Measurements from ENCODE around the gene CLN5. TPM values are rescaled to one million over a fixed set of nuclear protein-coding genes. Genes with fewer than 3 reads are reported as not detected.

The CLN5 gene
- polyA plus RNA-seq, 1 donor from 2014 or later = 25.9 TPM

GRCh38 chr13:76943646-76944045, 48.2 kb upstream of the CLN5 start:
- Histone ChIP-seq H3K9me3 (ENCODE audit: low read length) (no peaks in the 10 kb centered on the region), H3K4me3 (ENCODE audit: low read length) (no peak overlapping the region), H3F3A (ENCODE audit: insufficient read depth, low read length, poor library complexity, severe bottlenecking) (no peaks in the 10 kb centered on the region), H2AFZ (ENCODE audit: low read depth, low read length) (no peak overlapping the region), H3K36me3 (ENCODE audit: insufficient read depth, low read length) (no peaks in the 10 kb centered on the region), H3K9me2 (ENCODE audit: insufficient read depth, low read length) (no peaks in the 10 kb centered on the region), H3K4me2 (ENCODE audit: low read length) (no peak overlapping the region), H3K9ac (ENCODE audit: low read length) (no peak overlapping the region), H4K20me1 (ENCODE audit: insufficient read depth) (no peaks in the 10 kb centered on the region), H3K79me2 (replicated peaks; ENCODE audit: insufficient read depth, low read length) (no peaks in the 10 kb centered on the region), H3K27ac (ENCODE audit: low read length) (no peak overlapping the region), H3K27me3 (ENCODE audit: insufficient read depth, low read depth, low read length) (no peaks in the 10 kb centered on the region)
- TF ChIP-seq SMC3 (conservative IDR thresholded peaks at IDR 0.05; ENCODE audit: poor library complexity) (no peak), EZH2 (IDR thresholded peaks at IDR 0.05; ENCODE audit: borderline replicate concordance, insufficient read depth, low read length, poor library complexity, severe bottlenecking) (no peak), RAD21 (conservative IDR thresholded peaks at IDR 0.05) (no peak), EP300 (conservative IDR thresholded peaks at IDR 0.05; ENCODE audit: poor library complexity, severe bottlenecking) (no peak), MXI1 (conservative IDR thresholded peaks at IDR 0.05; ENCODE audit: poor library complexity, severe bottlenecking) (no peak), POLR2AphosphoS5 (IDR thresholded peaks at IDR 0.05) (no peak), TAF1 (IDR thresholded peaks at IDR 0.05; ENCODE audit: low read depth) (no peak)
- TF ChIP-seq, protein P1, sequence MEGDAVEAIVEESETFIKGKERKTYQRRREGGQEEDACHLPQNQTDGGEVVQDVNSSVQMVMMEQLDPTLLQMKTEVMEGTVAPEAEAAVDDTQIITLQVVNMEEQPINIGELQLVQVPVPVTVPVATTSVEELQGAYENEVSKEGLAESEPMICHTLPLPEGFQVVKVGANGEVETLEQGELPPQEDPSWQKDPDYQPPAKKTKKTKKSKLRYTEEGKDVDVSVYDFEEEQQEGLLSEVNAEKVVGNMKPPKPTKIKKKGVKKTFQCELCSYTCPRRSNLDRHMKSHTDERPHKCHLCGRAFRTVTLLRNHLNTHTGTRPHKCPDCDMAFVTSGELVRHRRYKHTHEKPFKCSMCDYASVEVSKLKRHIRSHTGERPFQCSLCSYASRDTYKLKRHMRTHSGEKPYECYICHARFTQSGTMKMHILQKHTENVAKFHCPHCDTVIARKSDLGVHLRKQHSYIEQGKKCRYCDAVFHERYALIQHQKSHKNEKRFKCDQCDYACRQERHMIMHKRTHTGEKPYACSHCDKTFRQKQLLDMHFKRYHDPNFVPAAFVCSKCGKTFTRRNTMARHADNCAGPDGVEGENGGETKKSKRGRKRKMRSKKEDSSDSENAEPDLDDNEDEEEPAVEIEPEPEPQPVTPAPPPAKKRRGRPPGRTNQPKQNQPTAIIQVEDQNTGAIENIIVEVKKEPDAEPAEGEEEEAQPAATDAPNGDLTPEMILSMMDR (IDR thresholded peaks at IDR 0.05; ENCODE audit: poor library complexity, severe bottlenecking) = no peak
- TF ChIP-seq, protein P2, sequence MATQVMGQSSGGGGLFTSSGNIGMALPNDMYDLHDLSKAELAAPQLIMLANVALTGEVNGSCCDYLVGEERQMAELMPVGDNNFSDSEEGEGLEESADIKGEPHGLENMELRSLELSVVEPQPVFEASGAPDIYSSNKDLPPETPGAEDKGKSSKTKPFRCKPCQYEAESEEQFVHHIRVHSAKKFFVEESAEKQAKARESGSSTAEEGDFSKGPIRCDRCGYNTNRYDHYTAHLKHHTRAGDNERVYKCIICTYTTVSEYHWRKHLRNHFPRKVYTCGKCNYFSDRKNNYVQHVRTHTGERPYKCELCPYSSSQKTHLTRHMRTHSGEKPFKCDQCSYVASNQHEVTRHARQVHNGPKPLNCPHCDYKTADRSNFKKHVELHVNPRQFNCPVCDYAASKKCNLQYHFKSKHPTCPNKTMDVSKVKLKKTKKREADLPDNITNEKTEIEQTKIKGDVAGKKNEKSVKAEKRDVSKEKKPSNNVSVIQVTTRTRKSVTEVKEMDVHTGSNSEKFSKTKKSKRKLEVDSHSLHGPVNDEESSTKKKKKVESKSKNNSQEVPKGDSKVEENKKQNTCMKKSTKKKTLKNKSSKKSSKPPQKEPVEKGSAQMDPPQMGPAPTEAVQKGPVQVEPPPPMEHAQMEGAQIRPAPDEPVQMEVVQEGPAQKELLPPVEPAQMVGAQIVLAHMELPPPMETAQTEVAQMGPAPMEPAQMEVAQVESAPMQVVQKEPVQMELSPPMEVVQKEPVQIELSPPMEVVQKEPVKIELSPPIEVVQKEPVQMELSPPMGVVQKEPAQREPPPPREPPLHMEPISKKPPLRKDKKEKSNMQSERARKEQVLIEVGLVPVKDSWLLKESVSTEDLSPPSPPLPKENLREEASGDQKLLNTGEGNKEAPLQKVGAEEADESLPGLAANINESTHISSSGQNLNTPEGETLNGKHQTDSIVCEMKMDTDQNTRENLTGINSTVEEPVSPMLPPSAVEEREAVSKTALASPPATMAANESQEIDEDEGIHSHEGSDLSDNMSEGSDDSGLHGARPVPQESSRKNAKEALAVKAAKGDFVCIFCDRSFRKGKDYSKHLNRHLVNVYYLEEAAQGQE (IDR thresholded peaks at IDR 0.05; ENCODE audit: borderline replicate concordance) = no peak

- H3K9me3 ChIP-seq (ENCODE audit: low read length) = no peaks in the 10 kb centered on the region
- H3F3A ChIP-seq (ENCODE audit: insufficient read depth, low read length, poor library complexity, severe bottlenecking) = no peaks in the 10 kb centered on the region
- no peak overlapping the region for H3K4me2 ChIP-seq (ENCODE audit: low read length)
- H3K4me3 ChIP-seq (ENCODE audit: low read length) = no peak overlapping the region
- H3K9ac ChIP-seq (ENCODE audit: low read length) = no peak overlapping the region
- H3K27ac ChIP-seq (ENCODE audit: low read length) = no peak overlapping the region
- H3K27me3 ChIP-seq (ENCODE audit: insufficient read depth, low read depth, low read length) = no peaks in the 10 kb centered on the region
- no peaks in the 10 kb centered on the region for H3K9me2 ChIP-seq (ENCODE audit: insufficient read depth, low read length)
- no peaks in the 10 kb centered on the region for H4K20me1 ChIP-seq (ENCODE audit: insufficient read depth)
- H3K36me3 ChIP-seq (ENCODE audit: insufficient read depth, low read length) = no peaks in the 10 kb centered on the region
- no peak overlapping the region for H2AFZ ChIP-seq (ENCODE audit: low read depth, low read length)
- TF ChIP-seq, protein P2 (IDR thresholded peaks at IDR 0.05; ENCODE audit: borderline replicate concordance) = no peak
- TF ChIP-seq POLR2AphosphoS5 (IDR thresholded peaks at IDR 0.05) = no peak
- no peak for TF ChIP-seq EP300 (conservative IDR thresholded peaks at IDR 0.05; ENCODE audit: poor library complexity, severe bottlenecking)
- no peak for TF ChIP-seq RAD21 (conservative IDR thresholded peaks at IDR 0.05)
- no peak for TF ChIP-seq EZH2 (IDR thresholded peaks at IDR 0.05; ENCODE audit: borderline replicate concordance, insufficient read depth, low read length, poor library complexity, severe bottlenecking)
- TF ChIP-seq, protein P1 (IDR thresholded peaks at IDR 0.05; ENCODE audit: poor library complexity, severe bottlenecking) = no peak
- no peak for TF ChIP-seq TAF1 (IDR thresholded peaks at IDR 0.05; ENCODE audit: low read depth)
- no peak for TF ChIP-seq MXI1 (conservative IDR thresholded peaks at IDR 0.05; ENCODE audit: poor library complexity, severe bottlenecking)
- TF ChIP-seq SMC3 (conservative IDR thresholded peaks at IDR 0.05; ENCODE audit: poor library complexity) = no peak
- no peaks in the 10 kb centered on the region for H3K79me2 ChIP-seq (replicated peaks; ENCODE audit: insufficient read depth, low read length)
Observed at GRCh38 chr13:76944456-76944855, 47.4 kb upstream of the CLN5 start.
